RPMI8226 (cell line): Measurements from ENCODE around the gene ICOSLG.
A peak's percentile ranks its signal among the peaks of the same experiment; 100 is the strongest.
"Not testable (repeated sequence)": the region's sequence is repeated elsewhere in the genome, so short reads cannot be mapped to it uniquely, and the experiment has no call there.

Source experiments
- DNase-seq: peaks from one replicate; pipeline ENCODE4 v3.0.0-alpha.2; 2015

Gene ICOSLG, protein sequence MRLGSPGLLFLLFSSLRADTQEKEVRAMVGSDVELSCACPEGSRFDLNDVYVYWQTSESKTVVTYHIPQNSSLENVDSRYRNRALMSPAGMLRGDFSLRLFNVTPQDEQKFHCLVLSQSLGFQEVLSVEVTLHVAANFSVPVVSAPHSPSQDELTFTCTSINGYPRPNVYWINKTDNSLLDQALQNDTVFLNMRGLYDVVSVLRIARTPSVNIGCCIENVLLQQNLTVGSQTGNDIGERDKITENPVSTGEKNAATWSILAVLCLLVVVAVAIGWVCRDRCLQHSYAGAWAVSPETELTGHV

DNA sequence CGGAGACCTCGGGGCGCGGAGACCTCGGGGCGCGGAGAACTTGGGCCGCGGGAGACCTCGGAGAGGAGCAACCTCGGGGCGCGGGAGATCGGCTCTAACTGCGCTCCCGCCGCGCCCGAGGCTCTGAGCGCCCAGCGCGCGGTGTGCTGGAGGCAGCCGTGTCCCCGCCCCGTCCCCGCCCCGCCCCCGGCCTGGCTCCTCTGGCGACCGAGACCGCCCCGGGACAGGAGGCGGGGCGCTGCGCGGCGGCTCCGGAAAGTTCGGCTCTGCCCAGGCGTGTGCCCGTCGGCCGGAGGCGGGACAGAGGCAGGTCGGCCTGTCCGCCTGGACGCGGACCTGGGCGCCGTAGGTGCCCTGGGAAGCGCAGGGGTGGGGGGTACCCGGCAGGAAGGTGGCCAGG lies at the start of gene ICOSLG:
Gene ICOSLG, minus strand, starts transcription at position 102 of the 400 bp plus-strand sequence. CDS start 126 bp downstream, outside the sequence.
- not testable (repeated sequence) for DNase-seq

DNA sequence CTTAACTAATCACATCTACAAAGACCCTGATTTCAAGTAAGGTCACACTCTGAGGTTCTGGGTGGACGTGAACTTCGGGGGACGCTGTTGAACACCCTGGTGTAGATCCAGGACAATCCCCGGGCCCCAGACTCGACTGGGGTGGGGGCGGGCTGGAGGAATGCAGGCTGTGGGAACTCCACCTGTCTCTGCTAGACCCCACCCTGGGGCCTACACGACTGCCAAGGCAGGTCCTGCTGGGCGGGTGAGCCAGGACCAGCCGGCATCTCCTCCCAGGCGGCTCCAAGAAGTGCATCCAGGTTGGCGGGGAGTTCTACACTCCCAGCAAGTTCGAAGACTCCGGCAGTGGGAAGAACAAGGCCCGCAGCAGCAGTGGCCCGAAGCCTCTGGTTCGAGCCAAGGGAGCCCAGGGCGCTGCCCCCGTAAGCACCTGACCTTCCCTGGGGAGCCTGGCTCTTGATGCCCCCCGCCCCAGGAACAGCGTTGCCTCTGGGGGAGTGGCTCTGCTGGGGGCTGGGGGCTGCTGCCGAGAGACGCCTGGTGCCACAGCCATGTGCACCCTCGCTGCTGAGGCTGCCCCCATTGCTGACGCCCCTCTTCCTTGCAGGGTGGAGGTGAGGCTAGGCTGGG lies 48.8 kb upstream of the ICOSLG start:
- DNase-seq = no peak

DNA sequence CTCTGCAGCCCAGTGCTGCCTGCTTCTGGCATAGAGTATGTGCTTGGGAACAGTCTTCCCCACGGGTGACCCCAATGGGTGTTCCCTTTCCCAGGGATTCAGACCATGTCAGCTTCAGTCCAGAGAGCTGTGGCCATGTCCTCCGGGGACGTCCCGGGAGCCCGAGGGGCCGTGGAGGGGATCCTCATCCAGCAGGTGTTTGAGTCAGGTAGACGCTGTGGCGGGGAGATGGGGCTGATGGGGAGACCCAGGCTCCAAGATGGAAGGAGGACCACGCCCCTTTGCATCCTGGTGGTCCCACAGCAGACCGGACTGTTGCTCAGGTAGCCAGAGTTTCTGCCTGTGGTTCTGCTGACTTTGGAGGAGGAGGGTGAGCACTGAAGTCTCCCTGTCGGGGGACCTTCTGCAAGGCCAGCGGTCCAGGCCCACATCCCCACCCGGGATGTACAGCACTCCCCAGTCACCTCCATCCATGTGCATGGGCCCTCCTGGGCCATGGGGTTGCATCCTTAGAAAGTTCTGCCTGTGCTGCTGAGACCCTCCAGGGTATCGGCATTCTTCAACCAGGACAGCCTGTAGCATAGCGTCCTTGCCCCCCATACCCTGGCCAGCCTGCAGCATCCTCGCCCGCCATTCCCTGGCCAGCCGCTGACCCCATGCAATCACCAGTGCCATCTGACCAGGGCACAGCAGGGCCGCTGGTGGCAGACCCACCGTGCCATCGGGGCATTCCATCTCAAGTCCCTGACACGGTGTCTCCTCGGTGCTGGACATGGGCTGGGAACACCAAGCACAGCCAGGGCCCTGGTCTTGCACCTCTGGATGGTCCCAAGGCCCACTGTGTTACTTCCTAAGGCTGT lies 47.7 kb upstream of the ICOSLG start:
- no peak for DNase-seq

DNA sequence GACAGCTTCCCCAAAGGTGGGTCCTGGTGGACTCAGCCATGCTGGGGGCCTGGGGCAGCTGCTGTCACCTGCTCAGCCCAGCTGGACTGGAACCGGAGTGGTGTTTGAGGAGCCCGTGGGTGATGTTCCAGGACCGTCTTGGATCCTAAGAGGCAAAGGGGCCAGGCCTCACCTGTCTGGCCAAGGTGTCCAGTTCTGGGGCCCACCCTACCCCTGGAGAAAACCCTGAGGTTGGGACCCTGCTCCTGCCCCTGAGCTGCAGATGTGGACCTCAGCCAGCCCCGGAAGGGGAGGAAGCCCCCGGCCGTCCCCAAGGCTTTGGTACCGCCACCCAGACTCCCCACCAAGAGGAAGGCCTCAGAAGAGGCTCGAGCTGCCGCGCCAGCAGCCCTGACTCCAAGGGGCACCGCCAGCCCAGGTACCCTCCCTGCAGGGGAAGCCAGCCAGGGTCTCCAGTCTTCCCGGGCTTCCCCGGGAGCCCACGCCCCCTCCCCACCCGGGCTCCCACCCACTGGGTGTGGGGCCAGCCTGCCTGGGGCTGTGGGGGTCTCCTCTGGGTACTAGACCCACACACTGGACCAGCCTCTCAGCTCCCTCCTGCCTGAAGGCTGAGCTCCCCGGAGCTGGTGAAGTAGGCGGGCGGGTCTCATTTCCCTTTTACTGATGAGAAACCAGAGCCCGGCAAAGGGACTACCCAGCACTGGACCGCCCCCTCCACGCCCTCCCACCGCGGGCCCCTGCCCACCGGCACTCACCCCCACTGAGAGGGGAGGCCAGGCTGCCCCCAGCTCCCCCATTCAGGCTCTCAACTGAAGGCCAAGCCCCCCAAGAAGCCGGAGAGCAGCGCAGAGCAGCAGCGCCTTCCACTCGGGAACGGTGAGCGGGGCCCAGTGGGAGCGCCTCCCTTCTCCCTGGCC lies 46.2 kb upstream of the ICOSLG start:
- no peak for DNase-seq

DNA sequence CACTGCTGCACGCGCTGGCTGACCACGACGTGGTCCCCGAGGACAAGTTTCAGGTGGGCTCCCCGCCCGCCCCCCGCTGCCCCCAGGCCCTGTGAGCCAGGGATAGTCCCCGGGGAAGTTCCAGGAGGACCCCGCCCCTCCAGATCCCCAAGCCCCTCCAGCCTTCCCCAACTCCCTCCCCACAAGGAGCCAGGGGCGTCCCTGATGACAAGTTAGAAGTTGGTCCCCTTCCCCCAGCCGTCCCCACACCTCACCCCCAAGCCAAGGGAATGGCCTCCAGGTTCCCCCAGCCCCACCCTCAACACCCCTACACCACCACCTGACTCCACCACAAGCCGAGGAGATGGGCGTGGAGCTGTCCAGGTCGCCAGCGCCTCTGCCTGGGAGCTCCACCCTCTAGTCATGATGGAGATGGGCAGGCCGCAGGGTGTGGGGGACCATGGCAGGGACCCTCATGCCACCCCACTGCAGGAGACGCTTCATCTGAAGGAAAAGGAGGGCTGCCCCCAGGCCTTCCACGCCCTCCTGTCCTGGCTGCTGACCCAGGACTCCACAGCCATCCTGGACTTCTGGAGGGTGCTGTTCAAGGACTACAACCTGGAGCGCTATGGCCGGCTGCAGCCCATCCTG lies 45.5 kb upstream of the ICOSLG start:
- DNase-seq = no peak

DNA sequence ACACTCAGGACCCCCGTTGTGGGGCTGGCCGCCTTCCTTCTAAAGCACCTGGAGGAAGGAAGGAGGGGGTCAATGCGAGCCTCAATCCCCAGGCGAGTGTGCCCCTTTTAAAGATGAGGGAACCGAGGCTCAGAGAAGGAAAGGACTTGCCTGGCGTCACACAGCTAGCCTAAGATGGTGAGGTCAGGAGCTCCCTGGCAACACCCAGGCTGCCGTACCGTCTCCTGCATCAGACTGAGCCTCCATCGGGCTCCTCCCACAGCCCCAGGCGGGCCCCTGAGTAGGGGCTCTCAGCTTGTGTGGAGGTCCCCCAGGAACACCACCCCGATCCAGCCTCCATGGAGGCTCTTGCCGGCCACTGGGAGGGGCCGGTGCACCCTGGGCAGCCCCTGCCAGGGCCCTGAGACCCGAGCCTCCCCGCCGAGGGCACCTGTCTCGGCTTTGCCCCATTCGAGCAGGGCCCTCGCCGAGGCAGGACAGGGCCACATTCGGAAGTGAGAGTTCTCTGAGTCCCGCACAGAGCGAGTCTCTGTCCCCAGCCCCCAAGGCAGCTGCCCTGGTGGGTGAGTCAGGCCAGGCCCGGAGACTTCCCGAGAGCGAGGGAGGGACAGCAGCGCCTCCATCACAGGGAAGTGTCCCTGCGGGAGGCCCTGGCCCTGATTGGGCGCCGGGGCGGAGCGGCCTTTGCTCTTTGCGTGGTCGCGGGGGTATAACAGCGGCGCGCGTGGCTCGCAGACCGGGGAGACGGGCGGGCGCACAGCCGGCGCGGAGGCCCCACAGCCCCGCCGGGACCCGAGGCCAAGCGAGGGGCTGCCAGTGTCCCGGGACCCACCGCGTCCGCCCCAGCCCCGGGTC lies 44.6 kb upstream of the ICOSLG start, which contains the start of gene AIRE:
Gene AIRE, plus strand, starts transcription at position 739 of the 855 bp plus-strand sequence. CDS start 131 bp downstream, outside the sequence.
- no peak for DNase-seq

DNA sequence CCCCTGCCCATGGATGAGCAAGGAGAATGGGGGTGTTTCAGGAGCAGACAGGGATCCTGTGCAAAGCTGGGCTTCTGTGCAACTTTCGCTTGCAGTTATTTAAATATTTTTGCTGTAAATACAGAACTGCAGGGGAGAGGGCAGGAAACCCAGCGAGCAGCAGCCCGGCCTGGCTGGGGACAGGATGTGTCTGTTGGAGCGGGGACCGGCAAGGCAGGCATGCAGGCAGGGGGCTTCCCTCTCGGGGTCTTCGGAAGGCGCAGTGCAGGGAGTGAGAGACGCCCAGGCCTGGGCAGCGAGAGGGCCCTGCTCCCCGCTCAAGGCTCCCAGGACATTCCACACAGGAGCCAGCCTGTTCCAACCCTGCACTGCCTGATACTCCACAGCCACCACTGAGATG lies 43.2 kb upstream of the ICOSLG start:
- no peak for DNase-seq

DNA sequence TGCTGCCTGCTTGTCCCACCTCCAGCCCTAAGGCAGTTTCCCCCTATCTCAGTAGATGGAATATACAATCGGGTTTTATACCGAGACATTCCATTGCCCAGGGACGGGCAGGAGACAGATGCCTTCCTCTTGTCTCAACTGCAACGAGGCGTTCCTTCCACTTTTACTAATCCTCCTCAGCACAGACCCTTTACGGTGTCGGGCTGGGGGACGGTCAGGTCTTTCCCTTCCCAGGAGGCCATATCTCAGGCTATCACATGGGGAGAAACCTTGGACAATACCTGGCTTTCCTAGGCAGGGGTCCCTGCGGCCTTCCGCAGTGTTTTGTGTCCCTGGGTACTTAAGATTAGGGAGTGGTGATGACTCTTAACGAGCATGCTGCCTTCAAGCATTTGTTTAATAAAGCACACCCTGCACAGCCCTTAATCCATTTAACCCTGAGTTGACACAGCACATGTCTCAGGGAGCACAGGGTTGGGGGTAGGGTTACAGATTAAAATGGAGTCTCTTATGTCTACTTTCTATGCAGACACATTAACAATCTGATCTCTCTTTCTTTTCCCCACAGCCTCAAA lies 42.6 kb upstream of the ICOSLG start:
- DNase-seq = not testable (repeated sequence)

DNA sequence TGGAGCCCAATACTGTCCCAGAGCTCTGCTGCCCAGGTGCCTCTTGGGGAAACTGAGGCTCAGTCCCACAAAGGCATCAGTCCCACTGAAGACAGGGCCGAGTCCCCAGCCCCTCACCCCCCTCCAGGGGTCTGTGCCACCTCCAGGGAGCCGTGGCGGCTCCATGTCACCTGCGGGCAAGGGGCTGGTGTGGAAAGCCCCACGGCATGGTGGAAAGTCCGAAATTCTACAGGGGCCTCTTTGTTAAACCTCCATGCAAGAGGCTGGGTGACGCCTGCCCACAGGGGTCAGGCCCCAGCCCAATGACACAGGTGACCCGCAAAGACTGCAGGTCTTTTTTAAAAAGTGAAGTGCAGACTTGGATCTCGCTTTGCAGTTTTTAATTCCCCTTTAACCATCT lies 41.6 kb upstream of the ICOSLG start:
- DNase-seq = no peak

DNA sequence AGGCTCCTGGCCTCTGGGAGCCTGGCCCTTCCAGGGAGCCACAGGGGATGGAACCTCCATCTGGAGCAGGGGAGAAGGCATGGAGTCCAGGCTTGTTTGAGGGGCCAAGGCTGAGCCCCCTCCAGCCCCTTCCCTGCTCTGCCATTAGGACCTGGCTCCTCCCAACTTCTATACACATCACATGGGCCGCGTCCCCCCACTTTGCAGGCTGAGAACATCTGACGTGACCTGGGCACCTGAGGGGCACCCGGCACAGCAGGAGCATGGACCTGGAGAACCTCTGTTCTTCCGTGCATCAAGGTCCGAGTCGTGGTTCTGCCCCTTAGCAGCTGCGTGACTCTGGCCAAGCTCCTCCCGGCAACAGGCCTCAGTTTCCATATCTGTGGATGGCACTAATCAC lies 41.1 kb upstream of the ICOSLG start:
- DNase-seq = no peak

DNA sequence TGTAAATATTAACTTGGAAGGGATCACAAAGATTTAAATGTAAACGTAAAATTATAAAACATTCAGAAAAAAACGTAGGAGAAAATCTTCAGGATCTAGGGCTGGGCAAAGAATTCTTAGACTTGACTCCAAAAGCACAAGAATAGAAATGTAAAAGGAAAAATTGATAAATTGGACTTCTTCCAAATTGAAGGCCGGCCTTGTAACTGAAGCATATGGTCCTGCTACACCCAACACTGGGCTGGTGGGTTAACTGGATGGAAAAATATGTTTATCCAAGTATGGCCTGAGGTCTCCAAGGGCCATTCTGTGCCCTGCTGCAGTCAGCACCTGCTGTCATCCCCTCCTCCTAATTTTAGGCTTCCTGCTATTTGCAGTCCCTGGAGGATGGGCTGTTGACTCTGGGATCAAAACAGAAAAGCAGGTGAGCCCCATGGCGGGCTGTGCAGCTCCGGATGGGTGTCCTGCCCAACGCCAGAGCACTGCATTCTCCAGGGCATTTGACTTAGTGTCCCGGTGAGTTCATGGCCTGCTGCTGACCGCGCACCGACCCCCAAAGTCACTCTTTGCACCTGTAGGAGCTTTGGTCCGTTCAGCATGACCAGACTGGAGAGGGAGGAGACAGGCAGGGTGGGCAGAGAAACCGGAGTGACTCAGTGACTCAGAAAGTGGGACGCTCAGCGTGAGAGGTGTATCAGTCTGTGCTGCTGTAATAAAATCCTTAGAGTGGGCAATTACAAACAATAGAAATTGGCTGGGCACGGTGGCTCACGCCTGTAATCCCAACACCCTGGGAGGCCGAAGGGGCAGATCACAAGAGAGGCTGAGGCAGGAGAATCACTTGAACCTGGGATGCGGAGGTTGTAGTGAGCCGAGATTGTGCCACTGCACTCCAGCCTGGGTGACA lies 38.9 kb upstream of the ICOSLG start:
- no peak for DNase-seq

DNA sequence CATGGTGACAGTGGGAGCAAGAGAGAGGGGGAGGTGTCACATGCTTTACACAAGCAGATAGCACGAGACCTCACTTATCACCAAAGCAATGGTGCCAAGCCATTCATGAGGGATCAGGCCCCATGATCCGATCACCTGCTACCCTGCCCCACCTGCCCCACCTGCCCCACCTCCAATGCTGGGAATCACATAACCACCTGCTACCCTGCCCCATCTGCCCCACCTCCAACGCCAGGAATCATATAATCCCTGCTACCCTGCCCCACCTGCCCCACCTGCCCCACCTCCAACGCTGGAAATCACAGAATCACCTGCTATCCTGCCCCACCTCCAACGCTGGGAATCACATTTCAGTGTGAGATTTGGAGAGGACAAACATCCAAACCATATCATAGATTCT lies 34.3 kb upstream of the ICOSLG start:
- DNase-seq = no peak

DNA sequence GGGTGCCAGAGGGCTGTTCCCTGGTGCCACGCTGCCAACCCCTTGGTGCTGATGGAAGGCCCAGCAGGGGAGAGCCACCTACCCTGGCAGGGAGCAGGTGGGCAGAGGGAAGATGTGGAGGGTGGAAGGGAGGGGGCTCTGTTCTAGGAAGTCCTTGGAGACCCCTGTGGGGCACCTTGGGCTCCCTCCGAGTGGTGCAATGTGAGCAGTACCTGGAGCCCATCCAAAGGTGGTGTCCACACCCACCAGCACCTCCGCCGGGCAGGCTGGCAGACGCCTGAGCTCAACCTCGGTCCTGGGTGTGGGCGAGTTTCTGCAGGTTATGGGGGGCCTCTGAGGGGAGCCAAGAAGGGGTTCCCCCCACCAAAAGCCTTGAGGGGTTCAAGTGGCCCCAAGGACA lies 32.3 kb upstream of the ICOSLG start:
- no peak for DNase-seq

DNA sequence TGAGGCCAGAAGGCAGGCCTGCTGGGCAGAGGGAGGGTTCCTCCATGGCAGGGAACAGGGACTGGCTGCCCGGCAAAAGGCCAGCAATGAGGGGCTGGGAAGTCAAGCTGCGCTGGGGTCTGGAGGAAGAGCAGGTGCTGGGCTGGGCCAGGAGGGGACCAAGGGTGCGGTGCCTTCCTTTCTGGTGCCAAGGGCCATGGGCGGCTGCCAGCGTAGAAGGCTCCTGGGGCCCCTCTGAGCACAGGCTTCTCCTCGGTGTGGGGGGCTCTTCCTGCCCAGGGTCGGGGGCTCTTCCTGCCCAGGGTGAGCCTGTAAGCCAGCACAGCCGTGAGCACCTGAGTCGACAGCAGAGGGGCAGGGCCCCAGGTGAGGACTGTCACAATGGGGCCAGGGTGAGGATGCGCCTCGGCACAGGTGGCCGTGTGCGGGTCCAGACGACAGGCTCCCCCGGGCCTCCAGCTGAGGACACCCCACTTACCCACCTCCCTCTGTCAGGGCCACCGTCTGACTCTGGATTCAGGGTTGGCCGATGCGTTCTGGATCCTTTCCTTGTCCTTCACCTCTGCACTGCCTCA lies 31.6 kb upstream of the ICOSLG start:
- no peak for DNase-seq

DNA sequence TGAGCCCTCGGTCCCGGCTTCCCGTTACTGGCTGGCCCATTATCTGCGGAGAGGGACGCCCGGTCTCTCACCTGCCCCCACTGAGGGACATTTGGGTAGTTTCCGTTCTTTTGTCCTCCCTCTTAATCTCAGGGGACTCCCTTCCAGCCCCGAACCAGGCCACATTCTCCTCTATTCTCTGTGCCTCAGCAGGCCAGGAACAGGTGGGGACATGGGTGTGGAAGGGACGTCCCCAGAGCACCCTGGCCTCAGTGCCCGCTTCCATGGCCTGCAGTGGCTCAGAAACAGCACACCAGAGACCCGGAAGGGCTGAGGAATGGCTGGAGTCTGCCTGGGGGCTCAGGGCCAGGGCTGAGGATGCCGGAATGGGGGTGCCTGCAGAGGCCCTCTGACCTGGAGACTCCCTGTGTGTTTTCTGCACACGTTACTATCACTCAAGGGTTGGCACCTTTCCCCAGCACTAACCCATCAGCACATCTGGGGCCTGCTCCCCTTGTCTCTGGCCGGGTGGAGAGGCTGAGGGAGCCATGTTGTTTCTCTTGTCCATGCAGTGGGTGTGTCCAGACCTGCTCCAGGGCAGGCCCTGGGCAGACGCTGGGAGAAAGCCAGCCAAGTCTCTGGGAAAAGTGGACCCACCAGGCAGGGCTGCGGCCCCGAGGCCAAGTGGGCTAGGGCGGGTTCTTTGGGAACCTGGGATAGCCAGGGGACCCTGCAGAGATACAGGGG lies 31.0 kb upstream of the ICOSLG start:
- DNase-seq = no peak

DNA sequence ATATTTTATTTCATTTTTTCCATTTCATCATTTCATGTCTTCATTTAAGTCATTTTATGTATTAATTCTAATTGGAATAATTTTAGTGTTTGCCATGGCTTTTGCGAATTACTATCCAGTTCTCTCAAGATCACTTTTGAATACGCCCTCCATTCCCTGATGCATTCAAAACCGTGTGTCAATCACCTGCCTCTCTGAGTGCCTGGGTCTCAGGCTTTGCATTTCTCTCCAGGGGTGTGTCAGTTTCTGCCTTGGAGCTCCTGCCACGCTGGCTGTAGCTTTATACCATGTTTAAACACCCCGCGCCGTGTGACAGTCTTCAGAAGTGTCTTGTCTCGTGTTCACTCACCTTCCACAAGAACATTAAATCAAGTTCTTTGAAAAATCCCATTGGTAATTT lies 28.3 kb upstream of the ICOSLG start:
- DNase-seq = no peak

DNA sequence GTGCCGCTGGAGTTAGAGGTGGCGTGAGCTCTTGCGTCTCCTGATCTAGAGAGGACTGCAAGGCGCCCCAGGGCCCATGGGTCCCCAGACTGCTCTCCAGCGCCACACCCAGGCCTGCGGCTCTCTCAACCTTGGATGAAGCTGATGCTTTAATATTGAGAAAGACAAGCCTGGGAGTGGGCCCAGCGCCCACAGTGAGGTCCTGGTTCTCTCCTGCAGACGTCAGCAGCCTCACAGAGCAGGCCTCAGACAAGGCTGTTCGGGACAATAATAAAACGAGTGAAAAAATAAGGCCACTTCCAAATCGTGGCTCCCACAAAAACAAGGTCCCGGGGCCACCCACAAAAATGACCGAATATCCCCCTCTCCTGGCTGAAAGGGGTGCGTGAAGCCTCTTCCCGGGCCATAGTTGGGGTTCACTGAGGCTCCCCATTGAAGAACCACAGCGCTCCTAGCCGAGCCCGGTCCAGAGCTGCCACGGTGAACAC lies 27.0 kb upstream of the ICOSLG start:
- DNase-seq = peak; percentile 81

DNA sequence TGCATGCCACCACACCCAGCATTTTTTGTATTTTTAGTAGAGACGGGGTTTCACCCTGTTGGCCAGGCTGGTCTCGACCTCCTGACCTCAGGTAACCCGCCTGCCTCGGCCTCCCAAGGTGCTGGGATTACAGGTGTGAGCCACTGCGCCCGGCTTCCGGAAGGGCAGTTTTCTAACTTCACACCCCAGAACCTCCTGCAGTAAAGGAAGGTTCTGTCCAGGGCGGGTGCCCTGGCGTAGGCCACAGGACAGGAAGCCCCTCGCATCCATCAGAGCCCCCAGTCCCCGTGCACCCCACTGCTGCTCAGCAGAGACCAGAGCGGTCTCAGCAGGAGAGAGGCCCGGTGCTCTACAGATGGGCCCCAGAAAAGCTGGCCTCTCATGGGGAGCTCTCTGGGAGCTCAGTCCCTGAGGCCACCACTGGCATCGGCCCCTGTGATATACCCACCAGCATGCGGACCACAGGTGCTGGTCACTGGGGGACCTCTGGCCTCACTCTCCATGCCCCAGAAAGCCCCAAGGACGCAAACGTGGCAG lies 25.1 kb upstream of the ICOSLG start:
- DNase-seq = no peak
